T-helper 1 cell (primary cell): ENCODE results near the gene AMIGO1.
A peak's percentile ranks its signal among the peaks of the same experiment; 100 is the strongest.

Source experiments
- DNase-seq, 5 donors: peaks; one replicate each; pipeline ENCODE4 v3.0.0-alpha.2; 2012 to 2020
- total RNA-seq, 4 donors: gene quantifications; one replicate each; lab custom pipeline; 2026; lab: John Stamatoyannopoulos, UW

The AMIGO1 gene, protein sequence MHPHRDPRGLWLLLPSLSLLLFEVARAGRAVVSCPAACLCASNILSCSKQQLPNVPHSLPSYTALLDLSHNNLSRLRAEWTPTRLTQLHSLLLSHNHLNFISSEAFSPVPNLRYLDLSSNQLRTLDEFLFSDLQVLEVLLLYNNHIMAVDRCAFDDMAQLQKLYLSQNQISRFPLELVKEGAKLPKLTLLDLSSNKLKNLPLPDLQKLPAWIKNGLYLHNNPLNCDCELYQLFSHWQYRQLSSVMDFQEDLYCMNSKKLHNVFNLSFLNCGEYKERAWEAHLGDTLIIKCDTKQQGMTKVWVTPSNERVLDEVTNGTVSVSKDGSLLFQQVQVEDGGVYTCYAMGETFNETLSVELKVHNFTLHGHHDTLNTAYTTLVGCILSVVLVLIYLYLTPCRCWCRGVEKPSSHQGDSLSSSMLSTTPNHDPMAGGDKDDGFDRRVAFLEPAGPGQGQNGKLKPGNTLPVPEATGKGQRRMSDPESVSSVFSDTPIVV
- total RNA-seq, result 13.0 to 30.8 (median 24.8) reads per million in 4 donors

- DNase-seq, result peak; percentile 26 to 68 (median 43)
Observed at GRCh38 chr1:109509176-109510134, at the start of gene AMIGO1. Gene AMIGO1 (minus strand): TSS chr1:109509727. CDS start chr1:109508912, 815 bp downstream.

- no peak for DNase-seq
Observed at GRCh38 chr1:109557520-109557919, 48.0 kb upstream of the AMIGO1 start.

DNA sequence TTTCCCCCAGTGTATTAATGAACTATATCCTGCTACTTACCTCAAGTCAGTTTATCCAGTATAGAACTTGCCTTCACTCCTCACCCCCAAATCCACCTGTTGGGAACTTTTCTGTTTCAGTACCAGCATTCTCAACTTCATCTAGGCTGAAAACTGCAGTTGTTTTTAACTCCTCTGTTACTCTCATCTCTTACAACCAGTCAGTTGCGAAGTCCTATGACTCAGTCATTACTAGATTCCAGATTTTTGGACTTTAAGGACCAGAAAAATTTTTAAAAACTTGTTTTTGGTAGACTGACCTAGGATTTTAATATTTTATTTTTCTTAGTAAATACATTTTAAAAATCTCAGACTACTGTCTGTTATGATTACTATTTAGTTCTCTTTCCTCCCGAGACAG, 47.0 kb upstream of the AMIGO1 start:
- no peak for DNase-seq

- peak; percentile 89 to 98 (median 95) for DNase-seq
Observed at GRCh38 chr1:109548321-109549267, 39.1 kb upstream of the AMIGO1 start, which contains the start of gene GNAI3. Gene GNAI3 (plus strand): TSS chr1:109548615. CDS start chr1:109548721, 106 bp downstream.

- peak in 1 of 5 donors; percentile 45 for DNase-seq
Observed at GRCh38 chr1:109547463-109548320, 38.2 kb upstream of the AMIGO1 start.

DNA sequence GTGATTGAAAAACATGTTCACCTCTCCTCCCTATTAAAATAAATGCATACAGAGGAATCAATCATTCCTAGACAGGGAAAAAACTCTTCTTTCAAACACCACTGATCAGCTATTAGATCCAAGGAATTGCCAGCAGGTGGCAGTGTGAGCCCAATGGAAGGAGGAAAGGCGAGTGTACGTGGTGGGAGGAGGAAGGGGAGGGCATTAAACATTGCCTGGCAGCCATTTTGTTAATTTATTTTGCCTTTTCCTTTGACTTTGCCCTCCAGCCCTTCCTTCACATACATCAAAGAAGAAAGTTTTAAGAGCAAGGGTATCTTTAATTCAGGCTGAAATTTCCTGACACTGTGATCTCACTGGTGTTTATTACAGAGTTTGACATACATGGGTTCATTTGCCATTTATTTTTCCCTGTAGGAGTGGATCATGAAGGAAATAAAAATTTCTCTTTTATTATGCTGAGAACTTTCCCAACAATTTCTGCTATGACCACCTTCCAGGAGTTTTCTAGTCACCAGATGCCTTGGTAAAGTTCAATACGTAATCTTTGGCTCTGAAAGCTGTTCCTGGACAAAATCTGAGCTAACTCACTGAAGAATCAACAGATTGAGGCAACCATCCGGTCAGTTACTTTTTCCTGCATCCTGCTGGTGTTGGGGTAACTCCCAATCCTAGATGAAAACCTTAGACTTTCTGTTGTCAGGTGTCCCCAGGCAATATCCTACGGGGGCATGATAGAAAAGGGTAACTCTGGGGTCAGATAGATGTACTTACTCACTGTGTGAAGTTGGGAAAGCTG, 37.0 kb upstream of the AMIGO1 start:
- peak; percentile 68 to 90 (median 81) for DNase-seq

GRCh38 chr1:109543988-109544735, 34.6 kb upstream of the AMIGO1 start:
- no peak for DNase-seq

- no peak for DNase-seq
Observed at GRCh38 chr1:109543283-109543987, 33.9 kb upstream of the AMIGO1 start.

DNA sequence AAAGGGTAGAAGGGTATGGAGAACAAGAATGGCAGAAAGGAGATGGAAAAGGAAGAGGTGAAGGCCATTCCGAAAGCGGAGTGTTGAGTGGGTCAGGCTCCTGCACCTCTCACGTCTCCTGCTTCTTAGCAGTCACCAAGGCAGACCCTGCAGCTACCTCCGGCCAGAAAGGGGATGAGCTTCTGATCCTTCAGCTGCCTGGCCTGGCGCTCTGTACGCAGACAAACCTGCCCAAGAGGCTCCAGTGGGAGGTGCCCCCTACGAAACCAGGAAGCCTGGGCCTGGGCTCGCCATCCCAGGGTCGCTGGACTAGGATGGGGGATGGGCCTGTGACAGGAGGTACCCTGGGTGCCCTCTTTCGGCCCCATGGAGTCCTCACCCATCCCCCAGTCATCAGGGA, 33.1 kb upstream of the AMIGO1 start:
- no peak for DNase-seq

GRCh38 chr1:109541102-109541501, 31.6 kb upstream of the AMIGO1 start:
- no peak for DNase-seq

GRCh38 chr1:109539676-109540075, 30.1 kb upstream of the AMIGO1 start, which contains the start of gene GPR61:
Gene GPR61 (plus strand): TSS chr1:109539872. CDS start chr1:109543023, 3,151 bp downstream.
- DNase-seq, result no peak

DNA sequence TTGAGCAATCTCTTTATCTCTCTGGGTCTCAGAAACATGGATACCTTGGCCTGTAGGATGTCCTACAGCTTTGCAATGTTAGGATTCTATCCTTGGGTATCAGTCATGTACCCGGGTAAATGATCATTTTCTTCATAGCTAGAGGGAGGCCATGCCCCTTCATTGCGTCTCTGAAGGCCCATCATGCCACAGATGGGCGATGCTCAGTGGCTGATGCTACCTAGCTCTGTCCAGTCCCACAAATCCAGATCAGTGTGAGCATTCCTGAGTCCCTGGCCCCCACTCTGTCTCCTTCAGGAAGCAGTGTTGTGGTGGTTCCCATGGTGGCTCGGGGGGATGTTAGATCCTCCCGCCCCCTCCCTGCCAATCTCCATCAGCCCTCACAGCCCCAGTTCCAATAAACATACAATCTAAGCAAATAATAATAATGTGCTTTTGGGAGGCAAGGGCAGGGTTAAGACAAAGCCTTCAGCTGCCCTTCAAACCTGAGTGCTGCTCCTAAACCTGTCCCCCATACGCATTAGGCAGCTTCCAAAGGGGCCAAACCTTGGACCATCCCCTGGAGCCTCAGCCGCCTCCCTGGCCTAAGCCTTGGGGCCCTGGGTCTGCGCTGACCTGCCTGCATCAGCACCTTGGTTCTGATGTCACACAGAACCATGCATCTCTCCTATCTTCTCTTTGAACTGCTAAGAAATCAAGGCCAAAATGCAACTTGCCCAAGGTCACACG, 29.5 kb upstream of the AMIGO1 start:
- no peak for DNase-seq

DNA sequence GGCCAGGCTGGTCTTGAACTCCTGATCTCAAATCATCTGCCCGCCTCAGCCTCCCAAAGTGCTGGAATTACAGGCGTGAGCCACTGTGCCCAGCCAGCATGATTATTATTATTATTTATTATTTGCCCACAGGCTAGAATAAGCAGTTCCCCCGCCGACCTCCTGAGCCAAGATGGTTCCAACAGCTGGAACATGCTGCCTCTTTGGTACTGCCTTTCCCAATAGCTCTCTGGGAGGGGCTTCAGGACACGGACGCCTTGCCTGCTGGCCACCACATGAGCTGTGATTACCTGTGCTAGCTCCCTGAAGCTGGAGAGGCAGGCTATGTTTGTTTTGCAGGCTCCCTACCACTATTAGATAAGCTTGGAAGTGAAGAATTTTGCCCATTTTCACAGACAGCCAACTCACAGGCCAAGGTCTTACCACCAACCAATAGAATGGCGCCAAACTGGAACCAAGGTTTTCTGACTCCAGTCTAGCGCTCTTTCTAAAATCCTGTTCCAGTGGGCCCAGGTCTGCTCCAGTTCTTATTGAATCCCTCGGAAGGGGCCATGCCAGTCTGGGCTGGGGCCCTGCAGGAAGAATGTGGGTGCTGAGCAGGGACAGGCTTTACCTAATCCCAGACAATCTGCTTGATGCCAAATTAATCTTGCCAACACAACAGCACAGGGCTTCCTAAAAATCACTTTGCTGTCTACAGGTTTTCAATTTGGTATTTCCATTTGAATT, 28.1 kb upstream of the AMIGO1 start:
- no peak for DNase-seq

DNA sequence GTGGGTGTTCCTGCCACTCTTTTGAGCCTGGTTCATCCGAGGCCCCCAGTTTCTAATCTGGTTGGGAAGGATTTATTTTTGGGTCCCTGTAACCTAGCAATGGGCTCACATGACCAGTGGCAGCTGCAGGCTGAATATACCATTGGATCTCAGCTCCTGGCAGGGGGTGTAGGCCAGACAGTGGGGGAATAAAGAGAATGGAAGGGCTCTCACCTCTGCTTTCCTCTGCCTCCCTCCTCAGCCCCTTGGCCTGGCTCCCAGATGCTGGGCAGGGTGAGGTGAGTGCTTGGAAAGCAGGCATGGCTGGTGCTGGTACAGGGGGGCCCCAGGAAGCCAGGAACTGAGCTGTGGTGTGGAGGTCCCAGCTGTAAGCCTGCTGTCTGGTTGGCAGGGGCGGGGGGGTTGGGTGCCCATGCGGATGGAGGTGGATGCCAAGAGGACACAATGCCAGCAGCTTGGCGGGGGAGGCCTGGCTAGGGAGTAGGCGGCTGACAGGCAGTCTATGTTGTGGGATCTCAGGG, 26.5 kb upstream of the AMIGO1 start:
- no peak for DNase-seq

GRCh38 chr1:109535481-109535880, 26.0 kb upstream of the AMIGO1 start:
- DNase-seq, result no peak

DNA sequence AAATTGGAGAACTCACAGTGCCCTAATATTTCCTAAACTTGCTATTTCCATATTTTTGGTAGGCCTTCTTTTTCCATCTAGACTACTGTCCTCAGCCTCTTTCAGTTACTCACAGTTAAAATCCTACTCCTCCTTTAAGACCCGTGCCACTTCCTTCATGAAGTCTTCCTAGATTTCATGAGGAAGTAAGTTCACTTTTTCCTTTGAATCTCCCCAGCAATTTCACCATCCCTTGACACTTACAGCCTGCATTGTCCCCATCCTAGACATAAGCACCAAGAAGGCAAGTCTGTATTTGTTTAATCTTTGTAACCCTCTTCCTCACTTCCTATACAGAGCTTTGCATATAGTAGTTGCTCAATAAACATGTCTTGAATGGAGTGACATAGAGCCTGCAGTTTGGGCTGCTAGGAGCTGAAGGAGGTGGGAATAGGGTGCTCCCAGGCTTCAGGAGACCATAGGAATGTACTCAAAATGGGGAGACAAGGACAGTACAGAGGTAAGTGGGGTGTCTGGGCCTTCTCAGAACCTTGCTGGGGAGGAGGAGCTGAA, 24.9 kb upstream of the AMIGO1 start:
- no peak for DNase-seq
